NCI-H748 treated with DMSO at 0.1 percent for 48 hours (cell line): ENCODE data around the gene MMP17.

Source experiments
- DNase-seq: peaks from one replicate; lab custom pipeline; 2025; lab: John Stamatoyannopoulos, UW

MMP17 gene

GRCh38 chr12:131827961-131828534 is at the start of gene MMP17:
Gene MMP17 (plus strand): TSS chr12:131828393. CDS start chr12:131828495, 102 bp downstream.
- DNase-seq, result no peak

DNA sequence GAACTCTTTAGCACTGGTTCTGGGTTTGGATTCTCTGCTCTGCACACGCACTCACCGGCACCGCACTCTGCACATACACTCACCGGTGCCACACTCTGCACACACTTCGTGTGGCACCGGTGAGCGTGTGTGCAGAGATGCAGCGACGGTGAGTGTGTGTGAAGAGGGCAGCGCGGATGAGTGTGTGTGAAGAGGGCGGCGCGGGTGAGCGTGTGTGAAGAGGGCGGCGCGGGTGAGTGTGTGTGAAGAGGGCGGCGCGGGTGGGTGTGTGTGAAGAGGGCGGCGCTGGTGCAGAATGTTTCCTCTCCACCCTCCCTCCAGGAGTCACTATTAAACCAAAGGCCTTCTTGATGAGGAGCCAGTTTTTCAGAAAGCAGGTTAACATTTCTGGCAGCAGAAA is 49.2 kb upstream of the MMP17 start:
- DNase-seq, result no peak

GRCh38 chr12:131782061-131782460 is 46.1 kb upstream of the MMP17 start:
- DNase-seq, result no peak

DNA sequence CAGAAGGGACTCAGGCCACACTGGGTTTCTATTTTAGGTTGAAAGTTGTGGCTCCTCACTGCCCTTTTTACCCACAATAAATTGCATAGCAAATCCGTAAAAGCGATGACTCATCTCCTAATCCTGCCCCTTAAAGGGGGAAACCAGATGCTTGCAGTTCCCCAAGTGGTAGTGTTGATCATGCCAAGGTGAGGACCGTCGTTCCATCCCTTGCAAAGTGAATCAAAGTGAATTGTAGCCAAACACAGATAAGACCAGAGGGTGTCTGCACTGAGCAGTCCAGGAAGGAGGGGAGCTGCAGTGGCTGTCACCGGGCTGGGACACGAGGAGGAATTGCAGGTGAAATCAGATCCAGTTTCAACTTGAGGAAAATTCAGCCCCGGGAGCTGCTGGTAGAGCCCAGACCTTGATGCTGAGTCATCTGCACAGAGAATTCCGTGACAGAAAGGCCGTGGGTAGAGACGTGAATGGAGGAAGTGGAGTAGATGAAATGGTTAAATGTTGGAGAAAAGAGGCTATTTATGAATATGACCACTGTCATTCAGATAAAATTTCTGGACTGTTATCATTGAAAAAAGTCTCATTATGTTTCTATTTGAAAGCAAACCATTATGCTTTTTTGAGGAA is 44.2 kb upstream of the MMP17 start:
- DNase-seq, result no peak

- DNase-seq, result no peak
These were observed 43.1 kb upstream of the MMP17 start for GRCh38 chr12:131784909-131785762.

DNA sequence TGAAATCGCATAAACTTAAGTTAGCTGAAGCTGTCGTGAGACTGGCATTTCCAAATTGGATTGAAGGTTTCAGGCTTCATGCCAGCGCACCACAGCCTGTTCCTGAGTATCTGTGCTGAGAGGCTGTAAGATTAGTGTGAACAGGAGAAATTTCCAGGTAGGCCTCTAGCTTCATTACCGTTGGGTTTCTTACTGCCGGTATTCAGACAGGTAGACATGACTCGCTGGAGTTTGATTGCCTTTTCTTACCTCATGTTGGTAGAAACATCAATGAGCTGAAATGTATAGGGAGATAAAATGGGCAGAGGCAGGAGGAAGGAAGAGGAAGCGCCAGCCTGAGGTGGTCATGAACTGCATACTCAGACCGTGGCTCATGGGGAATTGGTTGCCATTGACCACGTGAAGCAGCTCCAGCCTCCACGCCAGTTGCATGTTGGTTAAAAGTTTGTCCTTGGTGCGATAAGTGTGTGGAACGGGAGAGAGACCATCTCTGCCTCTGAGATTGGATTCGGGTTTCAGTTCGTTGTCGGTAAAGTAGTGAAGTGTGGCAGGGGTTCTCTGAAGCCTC is 42.3 kb upstream of the MMP17 start:
- DNase-seq, result no peak

DNA sequence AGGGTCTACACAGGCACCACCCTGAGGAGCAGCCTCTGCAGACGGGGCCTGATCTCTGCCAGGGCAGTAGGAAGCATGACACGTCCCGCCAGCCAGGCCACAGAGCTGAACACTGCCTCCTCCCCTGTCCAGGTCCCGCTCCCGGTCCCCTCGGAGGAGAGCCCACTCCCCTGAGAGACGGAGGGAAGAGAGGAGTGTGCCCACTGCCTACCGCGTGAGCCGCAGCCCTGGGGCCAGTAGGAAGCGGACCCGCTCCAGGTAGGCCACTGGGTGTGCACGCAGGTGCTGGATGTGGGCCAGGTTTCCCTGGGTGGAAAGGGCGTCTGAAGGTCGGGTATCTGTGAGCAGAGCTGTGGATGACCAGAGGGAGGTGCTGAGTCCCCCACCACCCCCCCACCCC is 41.9 kb upstream of the MMP17 start:
- no peak for DNase-seq

GRCh38 chr12:131787143-131787660 is 41.0 kb upstream of the MMP17 start:
- no peak for DNase-seq

GRCh38 chr12:131788070-131788469 is 40.1 kb upstream of the MMP17 start:
- no peak for DNase-seq

- no peak for DNase-seq
These were observed 38.6 kb upstream of the MMP17 start for GRCh38 chr12:131789638-131790037.

- DNase-seq, result no peak
These were observed 34.8 kb upstream of the MMP17 start for GRCh38 chr12:131793243-131794022.

- no peak for DNase-seq
These were observed 34.1 kb upstream of the MMP17 start for GRCh38 chr12:131794061-131794460.

- no peak for DNase-seq
These were observed 33.6 kb upstream of the MMP17 start for GRCh38 chr12:131794573-131794972.

GRCh38 chr12:131795064-131795463 is 33.1 kb upstream of the MMP17 start:
- DNase-seq, result no peak

DNA sequence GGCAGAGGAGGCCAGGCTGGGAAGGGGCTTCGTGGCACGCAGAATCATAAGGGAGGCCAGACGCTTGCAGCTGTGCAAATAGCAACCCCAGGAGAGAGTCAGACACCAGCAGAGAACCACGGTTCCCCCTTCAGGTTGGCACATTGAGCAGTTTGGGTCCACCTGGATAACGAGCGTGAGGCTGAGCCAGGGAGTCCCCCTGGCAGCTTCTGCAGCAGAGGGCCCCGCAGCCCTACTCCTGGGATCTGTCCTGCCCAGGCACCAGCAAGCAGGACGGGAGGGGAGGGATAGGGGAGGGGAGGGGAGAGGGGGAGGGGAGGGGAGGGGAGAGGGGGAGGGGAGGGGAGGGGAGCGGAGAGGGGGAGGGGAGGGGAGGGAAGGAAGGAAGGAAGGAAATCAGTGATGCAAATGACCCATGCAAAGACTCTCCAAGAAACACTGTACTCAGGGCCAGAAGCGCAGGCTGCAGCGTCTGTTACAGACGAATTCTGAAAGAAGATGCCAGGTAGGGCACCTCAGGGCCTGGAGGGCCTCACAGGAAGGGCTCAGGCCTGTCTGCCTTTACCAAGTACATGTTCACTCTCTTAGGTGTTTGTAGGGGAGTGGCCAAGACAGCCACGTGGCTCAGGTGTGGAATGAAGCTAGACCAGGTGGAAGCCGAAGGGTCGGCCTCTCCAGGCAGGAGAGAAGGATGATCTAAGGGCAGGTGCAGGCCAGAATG is 32.3 kb upstream of the MMP17 start:
- no peak for DNase-seq

DNA sequence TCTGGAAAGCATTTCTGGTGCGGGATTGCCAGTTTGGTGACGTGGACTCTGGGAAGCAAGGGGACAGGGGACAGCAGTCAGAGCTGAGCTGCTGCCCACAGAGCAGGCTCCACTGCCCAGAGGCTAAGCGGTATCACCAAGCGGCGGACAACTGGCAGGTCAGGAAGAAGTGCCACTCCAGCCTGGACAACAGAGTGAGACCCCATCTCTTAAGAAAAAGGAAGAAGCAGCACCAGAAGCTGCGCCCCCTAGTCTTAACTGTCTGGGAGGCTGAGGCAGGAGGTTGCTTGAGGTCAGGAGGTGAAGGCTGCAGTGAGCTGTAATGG is 31.8 kb upstream of the MMP17 start:
- no peak for DNase-seq

DNA sequence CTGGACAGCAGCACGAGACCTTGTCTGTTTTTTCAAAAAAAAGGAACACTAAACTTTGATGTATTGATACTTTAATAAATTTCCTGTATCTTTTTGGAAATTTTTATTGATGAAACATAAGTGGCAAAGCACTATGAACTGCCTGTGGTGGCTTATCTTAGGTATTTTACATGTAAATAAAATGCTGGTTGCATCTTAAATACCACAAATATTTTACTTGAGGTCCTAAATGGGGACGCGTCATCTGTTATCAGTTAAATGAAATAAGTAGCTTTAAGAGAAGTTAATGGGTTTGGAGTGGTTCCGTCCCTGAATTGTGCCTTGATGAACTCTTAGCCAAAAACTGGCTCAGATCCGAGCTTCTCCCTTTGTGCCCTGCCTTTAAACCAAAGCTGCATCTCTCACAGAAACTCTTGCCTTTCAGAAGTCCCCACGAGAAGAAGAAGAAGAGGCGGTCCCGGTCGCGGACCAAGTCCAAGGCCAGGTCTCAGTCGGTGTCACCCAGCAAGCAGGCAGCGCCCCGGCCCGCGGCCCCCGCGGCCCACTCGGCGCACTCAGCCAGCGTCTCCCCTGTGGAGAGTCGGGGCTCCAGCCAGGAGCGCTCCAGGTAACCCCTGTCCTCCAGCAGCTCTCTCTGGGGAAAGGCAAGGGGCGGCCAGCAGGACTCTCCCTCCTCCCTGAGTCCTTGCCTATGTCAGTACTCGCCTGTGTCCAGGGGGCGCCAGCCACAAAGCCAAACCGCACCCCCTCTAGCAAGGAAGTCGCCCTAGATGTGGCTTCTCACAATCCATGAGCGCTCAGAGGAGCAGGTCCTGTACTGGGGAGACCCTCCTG is 31.2 kb upstream of the MMP17 start:
- DNase-seq, result no peak

DNA sequence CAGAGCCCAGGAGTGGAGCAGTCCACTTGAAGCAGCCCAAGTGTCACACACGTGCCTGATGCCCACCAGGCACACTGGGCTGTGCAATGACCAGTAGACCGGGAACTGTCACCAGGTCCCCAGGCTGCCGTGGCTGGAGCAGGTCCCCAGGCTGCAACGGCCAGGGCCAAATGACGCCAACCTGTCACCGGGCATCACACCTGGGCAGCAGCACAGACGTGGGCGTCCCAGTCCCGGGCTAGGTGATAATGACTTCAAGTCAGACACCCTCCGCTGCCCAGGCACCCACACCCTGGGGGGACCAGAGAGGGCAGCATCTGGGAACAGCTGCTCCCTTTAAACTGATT is 30.6 kb upstream of the MMP17 start:
- no peak for DNase-seq

DNA sequence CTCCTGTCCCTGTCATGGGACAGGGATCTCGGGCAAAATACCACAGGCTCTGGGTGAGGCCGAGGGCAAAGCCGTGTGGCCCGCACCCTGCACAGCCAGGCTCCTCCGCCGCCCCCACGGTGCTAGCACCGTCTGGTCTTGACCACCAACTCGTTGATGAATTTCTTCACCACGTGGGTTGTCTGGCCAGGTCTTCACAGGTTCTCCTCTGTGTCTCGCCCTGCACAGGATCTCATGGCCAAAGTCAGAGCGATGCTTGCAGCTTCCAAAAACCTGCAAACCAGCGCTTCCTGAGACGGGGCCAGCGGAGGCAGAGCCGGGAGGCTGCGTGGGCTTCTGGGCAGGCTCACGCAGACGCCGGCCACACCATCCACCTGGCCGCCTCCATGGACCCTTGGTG is 29.0 kb upstream of the MMP17 start:
- no peak for DNase-seq

GRCh38 chr12:131799828-131800593 is 28.2 kb upstream of the MMP17 start:
- no peak for DNase-seq
